ENCODE results near the gene TEX22.

The TEX22 gene

GRCh38 chr14:105430565-105430964 lies 32.2 kb downstream of the TEX22 start:
- TF ChIP-seq CTCF (IDR thresholded peaks at IDR 0.05; ENCODE audit: borderline replicate concordance, control extremely low read depth, extremely low read depth, insufficient read depth, missing control alignments): no peak
- in situ Hi-C loops (cut with MboI; ENCODE audit: low sequenced_read_pairs, unreplicated experiment): no loop called here
- DNase-seq (ENCODE audit: low spot score): no peak

GRCh38 chr14:105431256-105431655 lies 32.9 kb downstream of the TEX22 start:
- TF ChIP-seq CTCF (IDR thresholded peaks at IDR 0.05; ENCODE audit: borderline replicate concordance, control extremely low read depth, extremely low read depth, insufficient read depth, missing control alignments): no peak
- DNase-seq (ENCODE audit: low spot score): no peak
- in situ Hi-C loops (cut with MboI; ENCODE audit: low sequenced_read_pairs, unreplicated experiment): no loop called here

- DNase-seq (ENCODE audit: low spot score): no peak
- TF ChIP-seq CTCF (IDR thresholded peaks at IDR 0.05; ENCODE audit: borderline replicate concordance, control extremely low read depth, extremely low read depth, insufficient read depth, missing control alignments): no peak
- in situ Hi-C loops (cut with MboI; ENCODE audit: low sequenced_read_pairs, unreplicated experiment): no loop called here
Measured at GRCh38 chr14:105432657-105433056, 34.3 kb downstream of the TEX22 start.

- in situ Hi-C loops (cut with MboI; ENCODE audit: low sequenced_read_pairs, unreplicated experiment): no loop called here
- TF ChIP-seq CTCF (IDR thresholded peaks at IDR 0.05; ENCODE audit: borderline replicate concordance, control extremely low read depth, extremely low read depth, insufficient read depth, missing control alignments): no peak
- no peak for DNase-seq (ENCODE audit: low spot score)
Measured at GRCh38 chr14:105433161-105433605, 34.8 kb downstream of the TEX22 start.

GRCh38 chr14:105436402-105436801 lies 38.1 kb downstream of the TEX22 start:
- in situ Hi-C loops (cut with MboI; ENCODE audit: low sequenced_read_pairs, unreplicated experiment): no loop called here
- no peak for TF ChIP-seq CTCF (IDR thresholded peaks at IDR 0.05; ENCODE audit: borderline replicate concordance, control extremely low read depth, extremely low read depth, insufficient read depth, missing control alignments)
- no peak for DNase-seq (ENCODE audit: low spot score)

- DNase-seq (ENCODE audit: low spot score): no peak
- in situ Hi-C loops (cut with MboI; ENCODE audit: low sequenced_read_pairs, unreplicated experiment): no loop called here
- no peak for TF ChIP-seq CTCF (IDR thresholded peaks at IDR 0.05; ENCODE audit: borderline replicate concordance, control extremely low read depth, extremely low read depth, insufficient read depth, missing control alignments)
Measured at GRCh38 chr14:105436891-105437722, 38.8 kb downstream of the TEX22 start.
